Measurements from ENCODE around the gene SOAT1. TPM values are rescaled to one million over a fixed set of nuclear protein-coding genes. Genes with fewer than 3 reads are reported as not detected.

Gene SOAT1
- total RNA-seq, 2 experiments from 2014 or later, result 35.7 to 37.2 TPM

DNA sequence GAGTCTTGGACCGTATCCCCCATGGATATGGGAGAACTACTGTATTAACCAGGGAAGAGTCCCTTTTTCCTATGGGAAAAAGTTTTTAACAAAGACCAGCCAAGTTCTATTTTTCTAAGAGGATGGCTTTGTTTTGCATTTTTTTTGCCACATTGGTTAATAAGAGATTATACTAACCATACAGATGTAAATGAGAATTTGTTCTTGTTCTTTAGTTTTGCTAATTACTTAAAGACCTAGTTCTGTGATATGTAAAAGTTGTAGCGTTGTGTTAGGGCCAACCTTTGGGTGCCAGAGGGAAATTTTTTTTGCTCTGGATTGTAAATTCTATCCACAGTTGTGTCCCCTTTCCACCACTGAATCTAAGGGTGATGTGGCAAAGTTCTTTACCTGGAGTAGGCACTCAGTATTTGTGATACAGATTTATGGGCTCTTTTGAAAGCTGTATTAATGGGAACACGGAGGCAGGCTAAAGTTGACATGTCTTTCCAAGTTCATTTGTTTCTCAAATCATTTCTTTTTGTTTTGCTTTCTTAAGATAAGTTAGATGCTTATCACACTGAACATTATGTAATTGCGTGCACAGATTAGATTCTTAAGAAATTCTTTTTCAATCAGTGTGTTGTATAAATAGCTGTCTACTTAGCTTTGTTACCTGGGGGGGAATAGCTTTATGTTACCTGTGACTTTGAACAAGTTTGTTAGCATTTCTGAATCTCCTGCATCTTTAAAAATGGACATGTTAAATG, 2.9 kb downstream of the SOAT1 start:
- CTCF ChIA-PET, result interaction anchor here (1.4 kb wide), 1 partner anchor 11 kb away, joined by 3 read pairs; no protein-coding TSS in a partner anchor

DNA sequence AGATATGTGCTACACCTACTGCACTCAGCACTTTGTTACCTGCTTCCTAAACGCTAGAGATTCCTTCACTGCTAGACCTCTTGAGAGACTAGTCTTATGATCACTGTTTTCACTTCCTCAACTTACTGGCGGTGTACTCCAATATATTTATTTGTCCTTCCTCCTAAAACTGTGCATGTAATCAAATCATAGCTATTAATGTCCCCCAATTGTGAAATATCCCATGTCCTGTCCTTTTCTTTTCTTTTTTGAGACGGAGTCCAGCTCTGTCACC, 3.4 kb downstream of the SOAT1 start:
- POLR2A ChIA-PET, result interaction anchor here (0.8 to 1.5 kb wide), 2 partner anchors 9 to 69 kb away, joined by 3 to 4 read pairs; partner anchors contain the start of gene AXDND1

More for the DNA sequence above, 2.9 kb downstream of the SOAT1 start:
- Mint-ChIP-seq H3K9me3 (no peaks in the 10 kb centered on the region), H3K27ac (peak overlapping the region; percentile 74), H3K27me3 (no peaks in the 10 kb centered on the region), H3K4me3 (peak overlapping the region; percentile 50), H3K36me3 (ENCODE audit: low read depth) (peaks cover 30% of the 10 kb centered on the region), H3K4me1 (ENCODE audit: low read depth) (peaks cover 65% of the 10 kb centered on the region)
- Histone ChIP-seq H3K4me1 (ENCODE audit: insufficient read depth, low read length) (peaks cover 44% of the 10 kb centered on the region), H3K4me3 (ENCODE audit: low read length) (no peak overlapping the region), H3K36me3 (ENCODE audit: insufficient read depth, low read length) (no peaks in the 10 kb centered on the region), H3K27me3 (ENCODE audit: control insufficient read depth in 1 of 2, insufficient read depth in 2 of 2, low read length in 2 of 2) (no peaks in the 10 kb centered on the region), H3K9me3 (ENCODE audit: control insufficient read depth in 1 of 2, insufficient read depth in 1 of 2, low read length in 2 of 2) (no peaks in the 10 kb centered on the region), H3K27ac (ENCODE audit: low read depth in 1 of 2, low read length in 2 of 2) (peak overlapping the region in 1 of 2 donors; percentile 10)
- DNase-seq (no peak), ATAC-seq (ENCODE audit: poor library complexity) (no peak)
- TF ChIP-seq, protein P1, sequence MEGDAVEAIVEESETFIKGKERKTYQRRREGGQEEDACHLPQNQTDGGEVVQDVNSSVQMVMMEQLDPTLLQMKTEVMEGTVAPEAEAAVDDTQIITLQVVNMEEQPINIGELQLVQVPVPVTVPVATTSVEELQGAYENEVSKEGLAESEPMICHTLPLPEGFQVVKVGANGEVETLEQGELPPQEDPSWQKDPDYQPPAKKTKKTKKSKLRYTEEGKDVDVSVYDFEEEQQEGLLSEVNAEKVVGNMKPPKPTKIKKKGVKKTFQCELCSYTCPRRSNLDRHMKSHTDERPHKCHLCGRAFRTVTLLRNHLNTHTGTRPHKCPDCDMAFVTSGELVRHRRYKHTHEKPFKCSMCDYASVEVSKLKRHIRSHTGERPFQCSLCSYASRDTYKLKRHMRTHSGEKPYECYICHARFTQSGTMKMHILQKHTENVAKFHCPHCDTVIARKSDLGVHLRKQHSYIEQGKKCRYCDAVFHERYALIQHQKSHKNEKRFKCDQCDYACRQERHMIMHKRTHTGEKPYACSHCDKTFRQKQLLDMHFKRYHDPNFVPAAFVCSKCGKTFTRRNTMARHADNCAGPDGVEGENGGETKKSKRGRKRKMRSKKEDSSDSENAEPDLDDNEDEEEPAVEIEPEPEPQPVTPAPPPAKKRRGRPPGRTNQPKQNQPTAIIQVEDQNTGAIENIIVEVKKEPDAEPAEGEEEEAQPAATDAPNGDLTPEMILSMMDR (IDR thresholded peaks at IDR 0.05), result no peak
- intact Hi-C loops (cut with DNase I, micrococcal nuclease), result loop anchor here in 1 of 2 experiments (10.0 kb wide), 2 partner anchors 578 to 858 kb away; partner anchors contain the start of genes QSOX1 and TOR1AIP2
- POLR2A ChIA-PET, result interaction anchor here (0.8 to 1.5 kb wide), 2 partner anchors 9 to 69 kb away, joined by 3 to 4 read pairs; partner anchors contain the start of gene AXDND1

DNA sequence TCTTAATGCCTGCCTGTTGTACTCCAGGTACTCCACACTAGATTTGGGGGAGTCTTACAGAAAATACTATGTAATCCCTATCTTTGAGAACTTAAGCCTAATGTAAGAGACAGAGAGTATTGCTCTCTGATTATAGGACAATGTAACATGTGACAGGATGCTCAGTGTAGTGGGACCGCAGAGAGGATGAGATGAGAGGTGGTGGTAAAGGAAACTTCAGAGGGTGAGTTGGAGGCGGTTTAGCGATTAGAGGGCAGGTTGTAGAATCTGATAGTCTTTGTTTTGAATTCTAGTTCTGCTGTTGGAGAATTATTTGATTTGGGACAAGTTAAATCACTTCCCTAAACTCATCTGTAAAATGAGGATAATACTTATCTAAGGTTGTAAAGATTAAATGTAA, 5.4 kb downstream of the SOAT1 start:
- peak overlapping the region; percentile 60 for H3K27ac Mint-ChIP-seq
- peak in 12 of 14 experiments; percentile 15 to 85 (median 42) for DNase-seq
- peak overlapping the region in 1 of 2 donors; percentile 2 for H3K27ac ChIP-seq (ENCODE audit: low read depth in 1 of 2, low read length in 2 of 2)
- H3K36me3 ChIP-seq (ENCODE audit: insufficient read depth, low read length), result peaks cover 16% of the 10 kb centered on the region
- peak; percentile 84 for ATAC-seq (ENCODE audit: poor library complexity)
- H3K27me3 Mint-ChIP-seq, result no peaks in the 10 kb centered on the region
- H3K27me3 ChIP-seq (ENCODE audit: control insufficient read depth in 1 of 2, insufficient read depth in 2 of 2, low read length in 2 of 2), result no peaks in the 10 kb centered on the region
- H3K4me3 ChIP-seq (ENCODE audit: low read length), result no peak overlapping the region
- peaks cover 43% of the 10 kb centered on the region for H3K36me3 Mint-ChIP-seq (ENCODE audit: low read depth)
- peak overlapping the region; percentile 57 for H3K4me3 Mint-ChIP-seq
- intact Hi-C loops (cut with DNase I, micrococcal nuclease), result loop anchor here (2.0 to 10.0 kb wide), 3 partner anchors 218 to 856 kb away; partner anchors contain the start of genes QSOX1 (in 1 of the 2) and TOR1AIP2 (in 1 of the 2)
- TF ChIP-seq, protein P1 (IDR thresholded peaks at IDR 0.05), result no peak
- peaks cover 77% of the 10 kb centered on the region for H3K4me1 Mint-ChIP-seq (ENCODE audit: low read depth)
- no peaks in the 10 kb centered on the region for H3K9me3 Mint-ChIP-seq
- CTCF ChIA-PET, result no interaction called here
- H3K9me3 ChIP-seq (ENCODE audit: control insufficient read depth in 1 of 2, insufficient read depth in 1 of 2, low read length in 2 of 2), result no peaks in the 10 kb centered on the region
- peaks cover 37% of the 10 kb centered on the region for H3K4me1 ChIP-seq (ENCODE audit: insufficient read depth, low read length)
- POLR2A ChIA-PET, result no interaction called here

More for the DNA sequence above, 3.4 kb downstream of the SOAT1 start:
- ATAC-seq (ENCODE audit: poor library complexity) (no peak), DNase-seq (no peak)
- Mint-ChIP-seq H3K4me3 (peak overlapping the region; percentile 50), H3K27ac (peak overlapping the region; percentile 74), H3K4me1 (ENCODE audit: low read depth) (peaks cover 70% of the 10 kb centered on the region), H3K9me3 (no peaks in the 10 kb centered on the region), H3K27me3 (no peaks in the 10 kb centered on the region), H3K36me3 (ENCODE audit: low read depth) (peaks cover 30% of the 10 kb centered on the region)
- Histone ChIP-seq H3K9me3 (ENCODE audit: control insufficient read depth in 1 of 2, insufficient read depth in 1 of 2, low read length in 2 of 2) (no peaks in the 10 kb centered on the region), H3K36me3 (ENCODE audit: insufficient read depth, low read length) (no peaks in the 10 kb centered on the region), H3K27me3 (ENCODE audit: control insufficient read depth in 1 of 2, insufficient read depth in 2 of 2, low read length in 2 of 2) (no peaks in the 10 kb centered on the region), H3K4me3 (ENCODE audit: low read length) (no peak overlapping the region), H3K4me1 (ENCODE audit: insufficient read depth, low read length) (peaks cover 44% of the 10 kb centered on the region), H3K27ac (ENCODE audit: low read depth in 1 of 2, low read length in 2 of 2) (no peak overlapping the region)
- CTCF ChIA-PET, result interaction anchor here (1.4 kb wide), 1 partner anchor 10 kb away, joined by 3 read pairs; no protein-coding TSS in a partner anchor
- TF ChIP-seq, protein P1 (IDR thresholded peaks at IDR 0.05), result no peak
- intact Hi-C loops (cut with DNase I, micrococcal nuclease), result loop anchor here in 1 of 2 experiments (10.0 kb wide), 2 partner anchors 578 to 858 kb away; partner anchors contain the start of genes QSOX1 and TOR1AIP2

Measured in CD4-positive, alpha-beta T cell (primary cell).